T-helper 2 cell treated with Interferon-gamma antibody and Interleukin-4, amounts not matched to agents 100 ng/mL and 5 ng/mL, for 36 hours (primary cell): ENCODE measurements around the gene PGAM2. TPM values are rescaled to one million over a fixed set of nuclear protein-coding genes. Genes with fewer than 3 reads are reported as not detected.
"Not testable (repeated sequence)": the region's sequence is repeated elsewhere in the genome, so short reads cannot be mapped to it uniquely, and the experiment has no call there.

Source experiments
- intact Hi-C: fragments of 100-400 bp; cut with micrococcal nuclease; formaldehyde crosslinking; loops from one replicate; pipeline ENCODE4 v1.15.1; 2023
- total RNA-seq: library from RNA; stranded (reverse); gene quantifications from 2 replicates; pipeline ENCODE4 v1.2.3, GENCODE V29; 2022

PGAM2 gene
- total RNA-seq, 1 donor from 2014 or later: 0.89 TPM

DNA sequence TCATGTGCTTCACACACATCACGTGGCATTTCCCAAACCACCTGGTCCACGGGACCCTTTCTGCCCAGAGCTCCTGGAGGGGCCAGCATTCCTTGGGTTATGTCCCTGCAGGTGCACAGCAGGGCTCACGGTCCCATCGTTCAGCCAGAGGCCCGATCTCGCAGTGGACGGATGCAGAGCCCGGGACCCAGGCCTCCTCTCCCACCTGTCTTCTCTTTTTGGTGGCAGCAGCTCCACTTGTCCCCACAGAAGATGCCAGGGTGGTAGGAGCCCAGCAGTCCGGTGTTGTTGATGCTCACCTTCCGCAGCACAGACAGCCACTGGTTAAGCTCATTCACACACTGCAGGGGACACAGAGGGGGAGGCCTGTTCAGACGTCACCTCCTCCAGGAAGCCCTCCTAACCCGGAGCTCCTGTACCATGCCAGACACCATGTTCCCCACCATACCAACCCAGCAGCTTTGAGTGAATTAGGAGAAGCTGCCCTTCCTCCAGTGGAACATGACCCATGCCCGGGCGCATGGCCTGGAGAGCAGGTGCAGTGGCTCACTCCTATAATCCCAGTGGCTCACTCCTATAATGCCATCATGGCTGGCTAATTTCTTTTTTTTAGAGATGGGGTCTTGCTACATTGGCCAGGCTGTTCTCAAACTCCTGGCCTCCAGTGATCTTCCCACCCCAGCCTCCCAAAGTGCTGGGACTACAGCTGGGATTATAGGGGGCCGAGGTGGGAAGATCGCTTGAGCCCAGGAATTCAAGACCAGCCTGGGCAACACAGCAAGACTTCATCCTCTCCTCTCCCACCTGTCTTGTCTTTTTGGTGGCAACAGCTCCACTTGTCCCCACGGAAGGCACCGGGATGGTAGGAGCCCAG is 31.2 kb downstream of the PGAM2 start:
- intact Hi-C loops: not testable (repeated sequence)

DNA sequence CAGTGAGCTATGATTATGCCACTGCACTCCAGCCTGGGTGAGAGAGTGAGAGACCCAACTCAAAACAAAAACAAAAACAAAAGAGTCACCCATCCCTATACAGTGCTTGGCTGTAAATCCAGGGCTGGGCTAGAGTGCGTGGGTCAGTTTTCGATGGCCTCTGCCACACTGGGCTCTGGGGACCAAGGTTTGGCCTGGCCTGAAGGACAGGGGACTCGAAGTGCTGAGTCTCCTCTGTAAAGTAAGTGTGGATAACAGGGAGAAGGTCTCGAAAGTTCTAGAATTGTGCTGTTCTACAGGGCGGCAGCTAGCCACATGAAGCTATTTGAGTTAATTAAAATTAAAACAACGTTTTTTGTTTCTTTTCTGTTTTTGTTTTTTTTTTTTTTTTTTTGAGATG is 33.3 kb downstream of the PGAM2 start:
- intact Hi-C loops: not testable (repeated sequence)

DNA sequence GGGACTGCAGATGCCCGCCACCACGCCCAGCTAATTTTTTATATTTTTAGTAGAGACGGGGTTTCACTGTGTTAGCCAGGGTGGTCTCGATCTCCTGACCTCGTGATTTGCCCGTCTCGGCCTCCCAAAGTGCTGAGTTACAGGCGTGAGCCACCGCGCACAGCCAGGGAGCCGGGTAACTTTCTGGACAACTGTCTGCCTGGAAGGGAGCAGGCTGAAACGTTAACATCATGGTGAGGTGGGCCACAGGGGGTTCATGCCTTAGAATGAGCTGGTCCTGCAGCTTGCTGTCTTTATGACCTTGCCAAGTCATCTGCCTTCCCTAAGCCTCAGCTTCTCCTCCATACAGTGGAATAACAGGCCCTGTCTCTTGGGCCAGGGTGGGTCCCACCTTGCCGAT is 34.0 kb downstream of the PGAM2 start:
- intact Hi-C loops: not testable (repeated sequence)

DNA sequence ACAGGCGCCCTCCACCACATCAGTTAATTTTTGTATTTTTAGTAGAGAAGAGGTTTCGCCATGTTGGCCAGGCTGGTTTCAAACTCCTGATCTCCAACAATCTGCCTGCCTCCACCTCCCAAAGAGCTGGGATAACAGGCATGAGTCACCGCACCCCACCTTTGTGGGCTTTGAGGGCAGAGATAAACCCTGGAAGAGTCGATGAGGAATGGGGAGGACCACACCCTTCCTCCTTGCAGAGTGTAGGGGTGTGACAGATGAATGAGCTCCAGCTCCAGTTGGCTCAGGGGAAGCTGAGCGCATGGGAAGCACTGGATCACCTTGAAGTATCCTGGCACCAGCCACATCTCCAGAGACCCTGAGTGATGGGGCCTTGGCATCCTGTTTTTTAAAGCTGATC is 35.3 kb downstream of the PGAM2 start:
- intact Hi-C loops: not testable (repeated sequence)

DNA sequence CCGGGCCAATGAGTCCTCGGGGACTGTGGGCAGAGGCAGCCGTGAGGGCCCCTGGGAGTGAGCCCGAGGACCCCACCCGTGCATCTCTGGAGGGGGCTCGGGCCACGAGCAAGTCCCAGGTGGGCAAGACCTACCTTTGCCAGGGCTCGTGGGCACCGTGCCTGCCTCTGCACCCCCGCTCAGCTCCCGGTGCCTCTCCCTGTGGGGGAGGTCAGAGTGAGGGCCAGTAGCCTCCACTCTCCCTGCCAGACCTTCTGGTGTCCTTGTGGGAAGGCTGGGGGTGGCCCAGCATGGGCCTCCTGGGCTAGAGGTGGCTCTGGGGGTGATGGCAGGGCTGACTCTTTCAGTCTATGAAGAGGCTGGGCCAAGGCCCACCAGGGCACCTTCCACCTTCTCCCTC is 35.9 kb downstream of the PGAM2 start:
- intact Hi-C loops: not testable (repeated sequence)

DNA sequence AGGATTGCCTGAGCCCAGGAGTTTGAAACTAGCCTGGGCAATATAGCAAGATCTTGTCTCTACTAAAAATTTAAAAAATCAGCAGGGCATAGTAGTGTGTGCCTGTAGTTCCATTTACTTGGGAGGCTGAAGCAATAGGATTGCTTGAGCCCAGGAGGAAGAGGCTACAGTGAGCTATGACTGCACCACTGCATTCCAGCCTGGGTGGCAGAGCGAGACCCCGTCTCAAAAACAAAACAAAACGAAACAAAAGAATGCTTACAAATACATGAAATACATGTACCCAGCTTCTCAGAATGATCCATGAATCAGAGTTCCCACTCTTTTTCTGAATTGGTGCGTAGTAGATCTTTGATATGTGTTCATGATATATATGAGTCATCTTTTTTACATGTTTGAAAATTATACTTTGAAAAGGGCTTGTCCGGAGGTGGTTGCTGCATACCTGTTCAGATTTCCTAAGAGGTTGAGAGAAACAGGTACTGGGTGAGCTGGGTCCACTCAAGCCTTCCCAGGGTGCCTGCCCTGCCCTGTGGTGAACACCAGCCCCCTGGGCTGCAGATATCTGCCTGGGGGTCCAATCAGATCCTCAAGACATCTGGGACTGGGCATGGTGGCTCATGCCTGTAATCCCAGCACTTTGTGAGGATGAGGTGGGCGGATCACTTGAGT is 42.4 kb downstream of the PGAM2 start:
- intact Hi-C loops: not testable (repeated sequence)

DNA sequence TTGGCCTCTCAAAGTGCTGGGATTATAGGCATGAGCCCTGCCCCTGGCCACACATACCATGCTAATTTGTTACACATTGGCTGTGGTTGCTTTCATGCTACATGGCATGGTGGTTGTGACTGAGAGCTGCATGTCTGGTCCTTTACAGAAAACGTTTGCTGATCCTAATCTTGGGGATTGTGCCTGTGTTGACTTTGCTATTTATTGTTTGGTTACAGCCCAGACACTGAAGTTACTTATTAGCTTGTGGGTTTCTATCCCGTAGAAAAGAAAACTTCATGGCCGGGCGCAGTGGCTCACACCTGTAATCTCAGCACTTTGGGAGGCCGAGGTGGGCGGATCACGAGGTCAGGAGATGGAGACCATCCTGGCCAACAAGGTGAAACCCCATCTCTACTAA is 43.3 kb downstream of the PGAM2 start:
- intact Hi-C loops: not testable (repeated sequence)

DNA sequence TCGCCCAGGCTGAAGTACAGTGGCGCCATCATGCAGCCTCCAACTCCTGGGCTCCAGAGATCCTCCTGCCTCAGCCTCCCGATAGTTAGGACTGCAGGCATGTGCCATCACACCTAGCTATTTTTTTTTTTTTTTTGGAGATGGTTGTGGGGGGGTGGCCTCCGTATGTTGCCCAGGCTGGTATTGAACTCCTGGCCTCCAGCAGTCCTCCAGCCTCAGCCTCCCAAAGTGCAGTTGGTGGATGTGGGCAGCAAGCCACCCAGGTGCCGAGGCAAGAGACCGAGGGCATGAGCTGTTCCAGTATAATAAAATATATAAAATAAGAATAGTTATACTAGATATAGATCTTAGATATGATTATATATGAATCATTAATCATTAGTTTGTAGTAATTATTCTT is 45.5 kb downstream of the PGAM2 start:
- intact Hi-C loops: loop anchor here (1.0 to 2.0 kb wide), 2 partner anchors 25 to 180 kb away; partner anchors contain the start of genes DBNL and YKT6

DNA sequence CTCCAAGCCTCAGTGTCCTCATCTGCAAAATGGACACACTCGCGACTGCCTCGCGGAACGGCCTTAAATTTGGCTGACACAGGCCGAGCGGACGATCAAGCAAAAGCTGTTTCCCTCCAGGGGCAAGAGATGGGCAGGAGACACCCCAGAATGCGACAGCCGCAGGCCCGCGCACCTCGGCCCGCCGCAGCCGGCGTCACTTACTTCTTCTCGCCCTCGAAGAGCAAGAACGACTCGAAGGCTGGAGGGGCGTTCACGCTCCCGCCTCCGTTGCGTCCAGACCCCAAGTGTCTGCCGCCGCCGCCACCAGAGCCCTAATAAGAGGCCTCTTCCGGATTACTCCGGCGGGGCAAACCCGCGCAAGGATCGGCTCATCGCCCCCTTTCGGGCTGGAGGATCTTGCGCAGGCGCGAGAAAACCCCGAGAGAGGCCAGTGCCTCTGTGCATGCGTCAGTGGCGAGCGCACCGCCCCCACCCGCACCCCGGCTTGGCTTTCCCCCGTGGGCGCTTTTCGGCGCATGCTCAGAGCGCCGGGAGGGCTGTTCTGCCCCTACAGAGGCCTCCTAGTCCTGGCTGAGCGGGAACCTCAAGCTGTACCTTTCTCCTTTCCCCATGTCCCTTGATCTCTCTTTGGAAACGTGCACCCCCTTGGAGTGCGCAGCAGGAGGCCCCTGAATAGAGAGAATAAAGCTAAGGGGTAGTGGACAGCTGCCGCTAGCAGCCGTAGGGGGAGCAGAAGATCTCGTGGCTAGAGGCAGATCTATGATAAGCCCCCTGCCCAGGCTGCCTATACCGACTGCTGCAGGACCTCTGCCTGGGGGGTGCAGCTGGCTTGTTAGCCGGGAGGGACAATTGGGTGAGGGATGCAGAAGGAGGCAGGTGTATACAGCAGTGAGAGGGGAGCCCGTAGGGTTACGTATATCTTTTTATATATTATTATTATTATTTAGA is 46.2 kb downstream of the PGAM2 start:
- intact Hi-C loops: loop anchor here (1.0 to 2.0 kb wide), 2 partner anchors 26 to 181 kb away; partner anchors contain the start of genes DBNL and YKT6

DNA sequence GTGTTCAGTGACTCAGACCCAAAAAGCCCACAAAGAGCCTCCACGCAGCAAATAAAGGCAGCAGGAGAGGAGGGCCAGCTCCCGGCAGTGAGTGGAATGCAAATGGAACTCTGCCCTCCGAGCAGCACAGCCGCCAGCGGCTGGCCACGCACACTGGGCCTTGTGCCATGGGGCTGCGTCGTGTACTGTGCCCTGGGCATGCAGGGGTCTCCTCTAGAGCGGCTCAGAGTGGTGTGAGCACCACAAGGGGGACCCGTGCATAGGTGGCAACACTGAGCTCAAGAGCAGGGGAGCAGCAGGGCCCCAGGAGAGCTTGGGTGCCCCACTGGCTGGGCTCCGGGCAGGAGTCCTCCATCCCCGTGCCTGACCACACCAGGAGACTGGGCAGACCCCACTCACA is 50.3 kb downstream of the PGAM2 start:
- intact Hi-C loops: not testable (repeated sequence)

Other genes starting within 250 kb of the PGAM2 start
- 83.6 TPM in 2 replicates for gene MRPS24, start 196.1 kb downstream of the PGAM2 start, total RNA-seq
- gene URGCP, start 159.0 kb downstream of the PGAM2 start, total RNA-seq: 22.6 and 23.0 TPM in 2 replicates
- gene UBE2D4, start 139.1 kb downstream of the PGAM2 start, total RNA-seq: 10.3 and 11.7 TPM in 2 replicates
- not detected in 2 replicates for gene SPDYE1, start 67.7 kb downstream of the PGAM2 start, total RNA-seq
- gene DBNL, start 20.9 kb downstream of the PGAM2 start, total RNA-seq: 166 and 173 TPM in 2 replicates
- gene POLM, start 17.0 kb upstream of the PGAM2 start, total RNA-seq: 31.1 and 38.0 TPM in 2 replicates
- gene AEBP1, start 38.8 kb upstream of the PGAM2 start, total RNA-seq: 19.0 and 21.4 TPM in 2 replicates
- gene POLD2, start 58.0 kb upstream of the PGAM2 start, total RNA-seq: 141 and 142 TPM in 2 replicates
- gene MYL7, start 75.8 kb upstream of the PGAM2 start, total RNA-seq: not detected in 2 replicates
- gene GCK, start 123.9 kb upstream of the PGAM2 start, total RNA-seq: 0.18 and 0.25 TPM in 2 replicates
- 70.7 and 70.9 TPM in 2 replicates for gene YKT6, start 135.4 kb upstream of the PGAM2 start, total RNA-seq